Measurements from ENCODE around the gene MAPK6. TPM values are rescaled to one million over a fixed set of nuclear protein-coding genes. Genes with fewer than 3 reads are reported as not detected.
A peak's percentile ranks its signal among the peaks of the same experiment; 100 is the strongest.

The MAPK6 gene
- polyA plus RNA-seq, 3 donors, result 8.6 to 11.0 (median 10.2) TPM

DNA sequence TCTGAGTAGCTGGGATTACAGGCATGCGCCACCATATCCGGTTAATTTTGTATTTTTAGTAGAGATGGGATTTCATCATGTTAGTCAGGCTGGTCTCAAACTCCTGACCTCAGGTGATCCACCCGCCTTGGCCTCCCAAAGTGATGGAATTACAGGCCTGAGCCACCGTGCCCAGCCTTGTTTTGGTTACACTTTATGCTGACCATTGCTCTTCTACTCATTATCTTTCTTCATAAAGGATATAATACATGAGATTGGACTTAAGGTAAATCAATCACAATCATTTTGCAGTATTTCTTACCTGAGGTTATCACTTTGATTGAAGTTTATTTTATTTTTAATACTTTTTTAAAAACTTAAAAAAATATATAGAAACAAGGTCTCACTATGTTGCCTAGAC lies 45.2 kb upstream of the MAPK6 start:
- no peaks in the 10 kb centered on the region for H3K36me3 Mint-ChIP-seq
- intact Hi-C loops (cut with micrococcal nuclease), result loop anchor here in 1 of 2 donors (5.0 kb wide), 1 partner anchor 39 kb away; no protein-coding TSS in a partner anchor
- no peaks in the 10 kb centered on the region for H3K9me3 ChIP-seq (replicated peaks in 1 of 2; ENCODE audit: control insufficient read depth in 1 of 2, insufficient read depth in 1 of 2, low read length in 2 of 2)
- no peaks in the 10 kb centered on the region for H4K20me1 ChIP-seq (ENCODE audit: insufficient read depth, low read length)
- no peaks in the 10 kb centered on the region for H3K27me3 ChIP-seq (ENCODE audit: control insufficient read depth in 2 of 2, insufficient read depth in 2 of 2, low read length in 2 of 2)
- H3K79me2 ChIP-seq (ENCODE audit: insufficient read depth, low read length), result peaks cover 28% of the 10 kb centered on the region
- TF ChIP-seq, protein P1, sequence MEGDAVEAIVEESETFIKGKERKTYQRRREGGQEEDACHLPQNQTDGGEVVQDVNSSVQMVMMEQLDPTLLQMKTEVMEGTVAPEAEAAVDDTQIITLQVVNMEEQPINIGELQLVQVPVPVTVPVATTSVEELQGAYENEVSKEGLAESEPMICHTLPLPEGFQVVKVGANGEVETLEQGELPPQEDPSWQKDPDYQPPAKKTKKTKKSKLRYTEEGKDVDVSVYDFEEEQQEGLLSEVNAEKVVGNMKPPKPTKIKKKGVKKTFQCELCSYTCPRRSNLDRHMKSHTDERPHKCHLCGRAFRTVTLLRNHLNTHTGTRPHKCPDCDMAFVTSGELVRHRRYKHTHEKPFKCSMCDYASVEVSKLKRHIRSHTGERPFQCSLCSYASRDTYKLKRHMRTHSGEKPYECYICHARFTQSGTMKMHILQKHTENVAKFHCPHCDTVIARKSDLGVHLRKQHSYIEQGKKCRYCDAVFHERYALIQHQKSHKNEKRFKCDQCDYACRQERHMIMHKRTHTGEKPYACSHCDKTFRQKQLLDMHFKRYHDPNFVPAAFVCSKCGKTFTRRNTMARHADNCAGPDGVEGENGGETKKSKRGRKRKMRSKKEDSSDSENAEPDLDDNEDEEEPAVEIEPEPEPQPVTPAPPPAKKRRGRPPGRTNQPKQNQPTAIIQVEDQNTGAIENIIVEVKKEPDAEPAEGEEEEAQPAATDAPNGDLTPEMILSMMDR (IDR thresholded peaks at IDR 0.05), result no peak
- H3K4me3 Mint-ChIP-seq, result no peak overlapping the region
- peaks cover 10 to 12% of the 10 kb centered on the region in 2 donors for H3K4me1 ChIP-seq (ENCODE audit: control insufficient read depth in 1 of 2, insufficient read depth in 2 of 2, low read length in 2 of 2)
- H3K4me1 Mint-ChIP-seq, result peaks cover 18% of the 10 kb centered on the region
- H3K27ac ChIP-seq (ENCODE audit: low read depth in 1 of 2, low read length in 2 of 2), result no peak overlapping the region
- H3K4me3 ChIP-seq (replicated peaks in 1 of 3; ENCODE audit: low read depth in 2 of 3, low read length in 3 of 3), result no peak overlapping the region
- H3K9me3 Mint-ChIP-seq, result no peaks in the 10 kb centered on the region
- H3K4me2 ChIP-seq (replicated peaks; ENCODE audit: extremely low read depth, low read length, poor library complexity, severe bottlenecking), result no peak overlapping the region
- no CpG with 5 or more reads among the region's 4 CpGs for WGBS (ENCODE audit: insufficient coverage)
- H3K27me3 Mint-ChIP-seq (ENCODE audit: low read depth in 3 of 3), result no peaks in the 10 kb centered on the region
- no peak overlapping the region for H3K9ac ChIP-seq (ENCODE audit: insufficient read depth, low read length, poor library complexity, severe bottlenecking)
- no peak overlapping the region for H3K27ac Mint-ChIP-seq
- DNase-seq, result no peak
- H2AFZ ChIP-seq (ENCODE audit: insufficient read depth, low read depth, low read length, poor library complexity, severe bottlenecking), result no peak overlapping the region
- H3K36me3 ChIP-seq (replicated peaks in 1 of 2; ENCODE audit: control insufficient read depth in 1 of 2, insufficient read depth in 2 of 2, low read length in 2 of 2), result no peaks in the 10 kb centered on the region

DNA sequence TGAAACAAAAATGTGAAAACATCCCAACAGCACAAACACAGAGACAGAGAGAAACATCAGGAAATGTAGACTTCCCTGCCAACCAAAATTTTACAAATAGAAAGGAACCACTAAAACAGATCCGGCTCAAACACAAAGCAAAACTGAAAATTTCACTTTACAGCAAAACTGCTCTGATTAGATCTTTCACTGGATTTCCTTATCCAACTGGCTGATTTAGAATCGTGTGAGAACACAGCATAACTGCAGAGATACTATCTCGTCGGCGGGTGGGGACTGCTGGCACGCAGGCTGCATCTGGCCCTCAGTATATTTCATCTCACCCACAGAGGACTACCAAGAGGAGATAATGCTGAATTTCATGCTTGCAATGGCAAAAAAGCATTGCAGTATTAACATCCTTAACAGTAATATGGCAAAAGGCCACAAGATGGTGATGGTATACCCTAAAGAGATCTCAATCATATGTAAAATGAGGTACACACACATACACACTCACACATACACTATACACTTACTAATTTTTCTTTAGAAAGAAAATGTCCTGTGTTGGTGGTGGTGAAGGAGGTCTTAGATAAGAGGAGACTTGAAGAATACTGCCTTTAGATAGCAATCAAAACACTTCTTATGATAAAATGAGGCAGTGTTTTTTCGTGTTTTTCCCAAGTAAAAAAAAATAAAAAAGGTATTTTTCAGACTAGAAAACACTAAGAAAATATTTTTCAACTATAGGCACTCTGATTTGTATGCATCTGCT lies 36.8 kb upstream of the MAPK6 start:
- no peaks in the 10 kb centered on the region for H3K36me3 Mint-ChIP-seq
- peaks cover 0 to 2% (median 2%) of the 10 kb centered on the region in 3 donors for H3K27me3 Mint-ChIP-seq (ENCODE audit: low read depth in 3 of 3)
- no peaks in the 10 kb centered on the region for H3K36me3 ChIP-seq (replicated peaks in 1 of 2; ENCODE audit: control insufficient read depth in 1 of 2, insufficient read depth in 2 of 2, low read length in 2 of 2)
- H3K4me1 Mint-ChIP-seq, result peaks cover 15% of the 10 kb centered on the region
- TF ChIP-seq, protein P1 (IDR thresholded peaks at IDR 0.05), result peak; percentile 82
- H3K27ac Mint-ChIP-seq, result peak overlapping the region; percentile 40 to 78 (median 61)
- intact Hi-C loops (cut with micrococcal nuclease), result loop anchor here (2.0 to 5.0 kb wide), 3 partner anchors 95 to 159 kb away; no protein-coding TSS in a partner anchor
- peak overlapping the region; percentile 52 for H2AFZ ChIP-seq (ENCODE audit: insufficient read depth, low read depth, low read length, poor library complexity, severe bottlenecking)
- no peaks in the 10 kb centered on the region for H3K79me2 ChIP-seq (ENCODE audit: insufficient read depth, low read length)
- peak overlapping the region; percentile 13 to 64 (median 43) for H3K4me3 ChIP-seq (replicated peaks in 1 of 3; ENCODE audit: low read depth in 2 of 3, low read length in 3 of 3)
- peaks cover 0 to 4% (median 0%) of the 10 kb centered on the region in 7 donors for H3K9me3 Mint-ChIP-seq
- H3K9ac ChIP-seq (ENCODE audit: insufficient read depth, low read length, poor library complexity, severe bottlenecking), result no peak overlapping the region
- no peaks in the 10 kb centered on the region for H3K27me3 ChIP-seq (ENCODE audit: control insufficient read depth in 2 of 2, insufficient read depth in 2 of 2, low read length in 2 of 2)
- peak overlapping the region in 1 of 2 donors; percentile 38 for H3K27ac ChIP-seq (ENCODE audit: low read depth in 1 of 2, low read length in 2 of 2)
- H3K4me3 Mint-ChIP-seq, result peak overlapping the region; percentile 76 to 87
- no peaks in the 10 kb centered on the region for H4K20me1 ChIP-seq (ENCODE audit: insufficient read depth, low read length)
- WGBS (ENCODE audit: insufficient coverage), result 0% methylated on average over 2 of the region's 7 CpGs
- peak overlapping the region; percentile 69 for H3K4me2 ChIP-seq (replicated peaks; ENCODE audit: extremely low read depth, low read length, poor library complexity, severe bottlenecking)
- no peaks in the 10 kb centered on the region for H3K9me3 ChIP-seq (replicated peaks in 1 of 2; ENCODE audit: control insufficient read depth in 1 of 2, insufficient read depth in 1 of 2, low read length in 2 of 2)
- H3K4me1 ChIP-seq (ENCODE audit: control insufficient read depth in 1 of 2, insufficient read depth in 2 of 2, low read length in 2 of 2), result peaks cover 10 to 22% of the 10 kb centered on the region in 2 donors
- DNase-seq, result peak; percentile 48 to 79 (median 68)

Data from CD14-positive monocyte (primary cell).